GM19324 (cell line): ENCODE measurements around the gene AMHR2.

Source experiments
- ATAC-seq: cut with Tn5 transposase; IDR thresholded peaks from one replicate; pipeline ENCODE4 v1.9.1; 2021; ENCODE audit warnings: mild to moderate bottlenecking, moderate library complexity; ENCODE audit not compliant: unreplicated experiment, low FRiP score

AMHR2 gene

DNA sequence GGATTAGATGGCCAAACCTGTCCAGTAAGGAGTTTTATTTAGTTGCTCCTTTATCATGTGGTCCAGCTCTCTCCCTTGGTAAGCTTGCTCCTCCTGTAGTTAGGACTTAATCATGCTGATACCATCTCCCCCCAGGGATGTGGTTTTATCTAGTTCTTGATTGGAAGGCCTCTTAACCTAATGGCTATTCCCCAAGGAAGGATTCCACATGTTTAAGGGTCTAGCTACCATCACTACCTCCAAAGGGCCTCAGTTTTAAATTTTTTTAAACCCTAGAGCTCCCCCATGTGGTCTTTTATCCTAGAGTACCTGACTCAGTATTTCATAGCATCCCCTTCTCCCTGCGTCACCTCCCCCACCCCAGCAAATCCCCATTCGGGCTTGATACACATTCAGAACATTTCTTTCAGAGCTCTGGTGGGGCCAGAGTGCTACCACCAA lies 53.1 kb downstream of the AMHR2 start:
- ATAC-seq = no peak

DNA sequence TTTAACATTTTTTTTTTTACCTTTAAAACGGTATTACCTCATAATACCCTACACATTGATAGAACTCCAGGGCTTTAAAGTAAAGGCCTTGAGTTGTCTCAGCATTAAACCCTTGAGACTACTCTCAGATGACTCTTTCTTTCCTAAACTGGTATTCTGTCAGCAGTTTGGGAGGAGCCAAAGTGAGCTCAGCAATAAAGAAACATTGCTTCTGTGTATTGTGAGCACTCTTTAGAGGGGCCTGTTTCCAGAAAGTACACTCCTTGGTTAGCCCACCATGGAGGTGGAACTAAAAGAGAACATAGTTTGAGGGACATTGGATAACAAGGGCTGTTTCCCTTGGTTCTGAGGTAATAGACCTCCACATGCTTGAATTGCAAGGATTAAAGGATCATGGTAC lies 55.2 kb downstream of the AMHR2 start:
- no peak for ATAC-seq

DNA sequence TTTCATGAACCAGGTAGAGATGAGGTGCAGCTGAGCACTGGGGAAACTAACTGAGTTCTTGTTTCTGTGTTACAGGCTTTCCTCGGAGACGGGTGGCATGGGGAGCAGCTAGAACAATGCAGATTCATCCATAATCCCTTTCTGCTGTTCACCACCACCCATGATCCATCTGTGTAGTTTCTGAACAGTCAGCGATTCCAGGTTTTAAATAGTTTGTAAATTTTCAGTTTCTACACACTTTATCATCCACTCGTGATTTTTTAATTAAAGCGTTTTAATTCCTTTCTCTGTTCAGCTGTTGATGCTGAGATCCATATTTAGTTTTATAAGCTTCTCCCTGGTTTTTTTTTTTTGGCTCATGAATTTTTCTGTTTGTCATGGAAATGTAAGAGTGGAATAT lies 55.7 kb downstream of the AMHR2 start:
- no peak for ATAC-seq

DNA sequence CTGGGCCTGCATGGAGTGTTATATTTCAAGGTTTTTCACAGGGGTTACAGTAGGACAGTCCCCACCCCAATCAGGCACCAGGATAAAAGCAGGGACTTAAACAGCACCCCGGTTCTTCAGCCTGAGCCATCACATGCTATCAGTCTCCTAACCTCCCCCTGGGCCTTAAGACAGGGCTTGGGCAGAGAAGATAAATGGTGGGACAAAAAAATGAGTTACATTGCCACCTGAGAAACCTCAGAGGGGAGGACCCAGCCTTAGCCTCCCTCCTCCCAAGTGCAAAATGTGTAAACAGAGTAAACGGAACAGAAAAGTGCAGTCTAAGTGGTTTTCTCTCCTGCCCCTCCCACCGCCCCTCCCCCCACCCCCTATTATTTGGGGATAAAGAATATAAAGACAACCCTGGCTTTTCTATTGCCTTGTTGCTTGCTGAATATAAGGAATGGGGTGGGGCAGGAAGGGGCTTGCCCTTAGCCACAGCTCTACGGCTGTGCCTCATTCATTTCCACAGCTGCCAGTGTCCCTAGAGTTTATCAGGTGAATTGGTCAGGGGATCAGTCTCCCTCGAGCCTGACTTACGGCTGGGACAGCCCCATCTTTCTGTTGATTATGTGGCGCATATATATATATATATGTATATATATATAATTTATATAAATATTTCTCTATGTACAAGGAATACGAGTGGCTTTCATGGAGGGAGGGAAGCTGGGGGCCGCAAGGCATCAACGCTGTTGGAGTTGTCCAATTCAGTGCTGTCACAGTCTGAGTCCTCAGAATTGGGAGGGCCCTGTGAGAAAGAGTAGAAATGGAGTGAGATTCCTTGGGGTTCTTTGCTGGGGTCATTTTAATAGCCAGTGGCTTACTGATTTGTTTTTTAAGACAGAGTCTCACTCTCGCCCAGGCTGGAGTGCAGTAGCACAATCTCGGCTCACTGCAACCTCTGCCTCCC lies 57.1 kb downstream of the AMHR2 start:
- ATAC-seq = no peak
